ENCODE measurements around the gene DPP10.
"Not testable (repeated sequence)": the region's sequence is repeated elsewhere in the genome, so short reads cannot be mapped to it uniquely, and the experiment has no call there.

The DPP10 gene

GRCh38 chr2:115022013-115022412 is 579.6 kb downstream of the DPP10 start:
- DNase-seq, result not testable (repeated sequence)

- no peak for DNase-seq
These were observed 592.4 kb downstream of the DPP10 start for GRCh38 chr2:115034801-115035200.

- no peak for DNase-seq
These were observed 594.4 kb downstream of the DPP10 start for GRCh38 chr2:115036818-115037217.

GRCh38 chr2:115057473-115057872 is 615.0 kb downstream of the DPP10 start:
- peak in 1 of 5 experiments; percentile 26 for DNase-seq

GRCh38 chr2:115070002-115070401 is 627.6 kb downstream of the DPP10 start:
- no peak for DNase-seq

GRCh38 chr2:115071534-115071933 is 629.1 kb downstream of the DPP10 start:
- no peak for DNase-seq

- DNase-seq, result no peak
These were observed 633.4 kb downstream of the DPP10 start for GRCh38 chr2:115075800-115076199.

GRCh38 chr2:115077626-115078025 is 635.2 kb downstream of the DPP10 start:
- no peak for DNase-seq

GRCh38 chr2:115083225-115083624 is 640.8 kb downstream of the DPP10 start:
- DNase-seq, result no peak

- DNase-seq, result no peak
These were observed 641.3 kb downstream of the DPP10 start for GRCh38 chr2:115083711-115084110.

GRCh38 chr2:115084446-115084845 is 642.0 kb downstream of the DPP10 start:
- no peak for DNase-seq

- not testable (repeated sequence) for DNase-seq
These were observed 643.7 kb downstream of the DPP10 start for GRCh38 chr2:115086051-115086620.

GRCh38 chr2:115094441-115094840 is 652.0 kb downstream of the DPP10 start:
- DNase-seq, result no peak

GRCh38 chr2:115105966-115106365 is 663.5 kb downstream of the DPP10 start:
- DNase-seq, result no peak

- no peak for DNase-seq
These were observed 672.7 kb downstream of the DPP10 start for GRCh38 chr2:115115135-115115534.

- DNase-seq, result no peak
These were observed 675.9 kb downstream of the DPP10 start for GRCh38 chr2:115118306-115118705.

- no peak for DNase-seq
These were observed 676.6 kb downstream of the DPP10 start for GRCh38 chr2:115119086-115119485.

GRCh38 chr2:115122701-115123100 is 680.3 kb downstream of the DPP10 start:
- DNase-seq, result no peak

- DNase-seq, result no peak
These were observed 682.4 kb downstream of the DPP10 start for GRCh38 chr2:115124817-115125216.

GRCh38 chr2:115129536-115129935 is 687.1 kb downstream of the DPP10 start:
- DNase-seq, result no peak

- no peak for DNase-seq
These were observed 718.2 kb downstream of the DPP10 start for GRCh38 chr2:115160531-115161080.

GRCh38 chr2:115161081-115161770 is 718.8 kb downstream of the DPP10 start:
- DNase-seq, result peak in 1 of 5 experiments; percentile 15

GRCh38 chr2:115161771-115162493 is 719.5 kb downstream of the DPP10 start:
- DNase-seq, result peak in 1 of 5 experiments; percentile 2

Measured in T-helper 2 cell (primary cell).